Measurements from ENCODE around the gene FAM200B.

The FAM200B gene

DNA sequence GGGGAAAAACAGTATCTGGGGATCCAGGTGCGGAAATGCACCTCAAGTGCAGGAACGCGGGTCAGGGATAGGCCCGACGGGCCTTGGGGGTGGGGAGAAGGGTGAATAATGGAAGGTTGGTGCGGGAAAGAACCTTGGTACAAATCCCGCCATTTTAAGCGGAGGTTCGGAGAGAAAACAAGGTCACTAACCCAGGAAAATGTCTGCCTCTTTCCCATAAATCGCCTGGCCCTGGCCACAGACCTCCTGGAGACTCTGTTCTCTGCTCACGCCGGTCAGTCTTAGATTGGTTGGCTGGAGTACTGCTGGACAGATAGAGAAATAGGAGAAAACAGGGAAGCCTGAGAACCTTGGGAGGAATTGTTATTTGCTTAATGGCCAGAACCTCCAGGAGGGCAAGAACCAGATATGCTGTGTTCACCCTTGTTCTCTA lies 25.6 kb upstream of the FAM200B start:
- H3K4me3 ChIP-seq (ENCODE audit: low read depth, low read length), result peak overlapping the region; percentile 79
- DNase-seq (ENCODE audit: low read depth), result no peak
- TF ChIP-seq, protein P1, sequence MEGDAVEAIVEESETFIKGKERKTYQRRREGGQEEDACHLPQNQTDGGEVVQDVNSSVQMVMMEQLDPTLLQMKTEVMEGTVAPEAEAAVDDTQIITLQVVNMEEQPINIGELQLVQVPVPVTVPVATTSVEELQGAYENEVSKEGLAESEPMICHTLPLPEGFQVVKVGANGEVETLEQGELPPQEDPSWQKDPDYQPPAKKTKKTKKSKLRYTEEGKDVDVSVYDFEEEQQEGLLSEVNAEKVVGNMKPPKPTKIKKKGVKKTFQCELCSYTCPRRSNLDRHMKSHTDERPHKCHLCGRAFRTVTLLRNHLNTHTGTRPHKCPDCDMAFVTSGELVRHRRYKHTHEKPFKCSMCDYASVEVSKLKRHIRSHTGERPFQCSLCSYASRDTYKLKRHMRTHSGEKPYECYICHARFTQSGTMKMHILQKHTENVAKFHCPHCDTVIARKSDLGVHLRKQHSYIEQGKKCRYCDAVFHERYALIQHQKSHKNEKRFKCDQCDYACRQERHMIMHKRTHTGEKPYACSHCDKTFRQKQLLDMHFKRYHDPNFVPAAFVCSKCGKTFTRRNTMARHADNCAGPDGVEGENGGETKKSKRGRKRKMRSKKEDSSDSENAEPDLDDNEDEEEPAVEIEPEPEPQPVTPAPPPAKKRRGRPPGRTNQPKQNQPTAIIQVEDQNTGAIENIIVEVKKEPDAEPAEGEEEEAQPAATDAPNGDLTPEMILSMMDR (IDR thresholded peaks at IDR 0.05; ENCODE audit: low read depth, low read length, missing control alignments), result no peak
- in situ Hi-C loops (cut with HindIII; ENCODE audit: low sequenced_read_pairs), result no loop called here

- in situ Hi-C loops (cut with HindIII; ENCODE audit: low sequenced_read_pairs), result no loop called here
These were observed 24.3 kb upstream of the FAM200B start for GRCh38 chr4:15657366-15657765.

DNA sequence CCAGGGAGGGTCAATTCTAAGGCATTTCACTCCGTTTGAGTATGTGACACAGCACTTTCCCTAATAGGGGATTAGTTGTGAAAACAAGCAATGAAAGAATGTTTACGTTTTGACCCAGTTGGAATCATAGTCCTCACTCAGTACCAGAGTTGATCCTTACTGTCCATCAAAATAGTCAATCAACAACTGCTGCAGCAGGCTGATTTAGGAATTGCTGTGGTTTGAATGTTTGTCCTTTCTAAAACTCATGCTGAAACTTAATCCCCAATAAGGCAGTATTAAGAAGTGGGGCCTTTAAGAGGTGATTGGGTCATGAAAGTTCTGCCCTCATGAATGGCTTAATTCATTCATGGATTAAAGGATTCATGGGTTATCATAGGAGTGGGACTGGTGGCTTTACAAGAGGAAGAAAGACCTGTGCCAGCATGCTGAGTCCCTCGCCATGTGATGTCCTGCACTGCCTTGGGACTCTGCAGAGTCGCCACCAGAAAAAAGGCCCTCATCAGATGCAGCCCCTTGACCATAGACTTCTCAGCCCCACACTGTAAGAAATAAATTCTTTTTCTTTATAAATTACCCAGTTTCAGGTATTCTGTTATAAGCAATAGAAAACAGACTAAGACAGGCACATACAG lies 23.4 kb upstream of the FAM200B start:
- no peak overlapping the region for H3K4me3 ChIP-seq (ENCODE audit: low read depth, low read length)
- TF ChIP-seq, protein P1 (IDR thresholded peaks at IDR 0.05; ENCODE audit: low read depth, low read length, missing control alignments), result no peak
- in situ Hi-C loops (cut with HindIII; ENCODE audit: low sequenced_read_pairs), result no loop called here
- DNase-seq (ENCODE audit: low read depth), result no peak

More at GRCh38 chr4:15657366-15657765, 24.3 kb upstream of the FAM200B start:
- TF ChIP-seq, protein P1 (IDR thresholded peaks at IDR 0.05; ENCODE audit: low read depth, low read length, missing control alignments), result no peak
- no peak overlapping the region for H3K4me3 ChIP-seq (ENCODE audit: low read depth, low read length)
- DNase-seq (ENCODE audit: low read depth), result no peak

- in situ Hi-C loops (cut with HindIII; ENCODE audit: low sequenced_read_pairs), result no loop called here
- TF ChIP-seq, protein P1 (IDR thresholded peaks at IDR 0.05; ENCODE audit: low read depth, low read length, missing control alignments), result no peak
- no peak for DNase-seq (ENCODE audit: low read depth)
- H3K4me3 ChIP-seq (ENCODE audit: low read depth, low read length), result no peak overlapping the region
These were observed 22.8 kb upstream of the FAM200B start for GRCh38 chr4:15658781-15659180.

GRCh38 chr4:15659768-15660570 lies 21.7 kb upstream of the FAM200B start:
- no peak for DNase-seq (ENCODE audit: low read depth)
- TF ChIP-seq, protein P1 (IDR thresholded peaks at IDR 0.05; ENCODE audit: low read depth, low read length, missing control alignments), result no peak
- H3K4me3 ChIP-seq (ENCODE audit: low read depth, low read length), result no peak overlapping the region
- in situ Hi-C loops (cut with HindIII; ENCODE audit: low sequenced_read_pairs), result no loop called here

GRCh38 chr4:15665753-15666365 lies 15.8 kb upstream of the FAM200B start:
- DNase-seq (ENCODE audit: low read depth), result no peak
- H3K4me3 ChIP-seq (ENCODE audit: low read depth, low read length), result no peak overlapping the region
- TF ChIP-seq, protein P1 (IDR thresholded peaks at IDR 0.05; ENCODE audit: low read depth, low read length, missing control alignments), result no peak
- in situ Hi-C loops (cut with HindIII; ENCODE audit: low sequenced_read_pairs), result no loop called here

Measured in astrocyte of the cerebellum (primary cell).